HCT116 (cell line): ENCODE data around the gene PVALEF. TPM values are rescaled to one million over a fixed set of nuclear protein-coding genes. Genes with fewer than 3 reads are reported as not detected.

Experiments
- ATAC-seq: fragments of 200-7000 bp; cut with Tn5 transposase; 2 replicates; pipeline ENCODE4 v1.9.1; 2020; ENCODE audit warnings: mild to moderate bottlenecking, moderate library complexity
- BruUV-seq: library from RNA; stranded (reverse); fragments of 400-500 nt; replicated peaks from 2 replicates; lab custom pipeline; 2021; lab: Mats Ljungman, UMichigan
- CTCF ChIA-PET: fragments of 300-600 bp; sonication (Branson Sonifier 250); formaldehyde crosslinking; loops from one replicate; lab custom pipeline; 2021; ENCODE audit warnings: antibody characterized with exemption; lab: Charles Lee
- POLR2A ChIA-PET: fragments of 300-600, 350-600 bp; sonication (Branson Sonifier 250); formaldehyde crosslinking; loops from one replicate; lab custom pipeline; 2021; ENCODE audit warnings: antibody characterized with exemption; lab: Charles Lee
- RAD21 ChIA-PET, 2 experiments: fragments of 300-600 bp; sonication (Branson Sonifier 250); formaldehyde crosslinking; loops; one replicate each; lab custom pipeline; 2023; ENCODE audit warnings: low total read pairs in 2 of 2; ENCODE audit not compliant: uncharacterized antibody in 2 of 2, unreplicated experiment in 2 of 2, low non-redundant PET in 1 of 2; lab: Charles Lee
- DNase-seq: peaks from one replicate; pipeline ENCODE4 v3.0.0-alpha.2; 2010; ENCODE audit warnings: low read depth, low spot score
- H2AFZ ChIP-seq: fragments of 200-600 bp; shearing (Covaris generic), sonication (generic); 2 replicates; pipeline ENCODE4 v1.6.1; 2017; ENCODE audit warnings: low read depth, mixed run types, mixed read lengths, antibody characterized with exemption, low read length; ENCODE audit not compliant: poor library complexity, severe bottlenecking
- H3K27ac ChIP-seq: 2 replicates; pipeline ENCODE4 v1.5.1; 2012; ENCODE audit warnings: low read depth, low read length
- H3K27me3 ChIP-seq: fragments of 200-600 bp; sonication (generic); 2 replicates; pipeline ENCODE4 v1.6.1; 2016; ENCODE audit warnings: mixed run types, low read length, mixed read lengths; ENCODE audit not compliant: insufficient read depth
- H3K36me3 ChIP-seq, 2 experiments: fragments of 200-500 bp in 1 of 2; fragments of 200-600 bp in 1 of 2; sonication (Bioruptor generic) in 1 of 2; sonication (generic) in 1 of 2; 2 replicates each; pipeline versions ENCODE4 v1.5.1 to v1.6.1; 2014 to 2016; ENCODE audit warnings: low read length in 2 of 2, inconsistent platforms in 1 of 2, mixed read lengths in 1 of 2, mixed run types in 1 of 2; ENCODE audit not compliant: insufficient read depth in 2 of 2, control insufficient read depth in 1 of 2
- H3K4me1 ChIP-seq, 2 experiments: fragments of 200-600 bp in 1 of 2; sonication (generic) in 1 of 2; 2 replicates each; pipeline versions ENCODE4 v1.5.1 to v1.6.1; 2012 to 2017; ENCODE audit warnings: low read length in 2 of 2, inconsistent platforms in 1 of 2, mild to moderate bottlenecking in 1 of 2, mixed read lengths in 1 of 2, mixed run types in 1 of 2, moderate library complexity in 1 of 2; ENCODE audit not compliant: insufficient read depth in 2 of 2, control insufficient read depth in 1 of 2
- H3K4me2 ChIP-seq: fragments of 200-600 bp; sonication (generic); 2 replicates; pipeline ENCODE4 v1.6.1; 2017; ENCODE audit warnings: mixed run types, low read length, mixed read lengths
- H3K4me3 ChIP-seq, 2 experiments: fragments of 200-600 bp in 1 of 2; sonication (generic) in 1 of 2; replicated peaks in 1 of 2; 2 replicates each; pipeline ENCODE4 v1.5.1; 2011 to 2016; ENCODE audit warnings: low read length in 2 of 2, control low read depth in 1 of 2, low read depth in 1 of 2, mild to moderate bottlenecking in 1 of 2, mixed read lengths in 1 of 2, mixed run types in 1 of 2
- H3K79me2 ChIP-seq: fragments of 200-600 bp; sonication (generic); 2 replicates; pipeline ENCODE4 v1.6.1; 2017; ENCODE audit warnings: mild to moderate bottlenecking, mixed run types, low read length, moderate library complexity, mixed read lengths; ENCODE audit not compliant: insufficient read depth
- H3K9ac ChIP-seq: fragments of 200-600 bp; sonication (generic); 2 replicates; pipeline ENCODE4 v1.6.1; 2016; ENCODE audit warnings: low read length, mixed read lengths
- H3K9me2 ChIP-seq: fragments of 200-600 bp; sonication (generic), shearing (Covaris generic); 2 replicates; pipeline ENCODE4 v1.6.1; 2017; ENCODE audit warnings: mixed run types, mild to moderate bottlenecking, moderate library complexity; ENCODE audit not compliant: insufficient read depth
- H3K9me3 ChIP-seq, 2 experiments: fragments of 200-500 bp in 1 of 2; fragments of 200-600 bp in 1 of 2; sonication (Bioruptor generic) in 1 of 2; sonication (generic) in 1 of 2; 2 replicates each; pipeline ENCODE4 v1.6.1; 2014 to 2017; ENCODE audit warnings: low read length in 2 of 2, mixed read lengths in 2 of 2, inconsistent platforms in 1 of 2, low read depth in 1 of 2, mild to moderate bottlenecking in 1 of 2, mixed run types in 1 of 2, moderate library complexity in 1 of 2; ENCODE audit not compliant: control insufficient read depth in 1 of 2, insufficient read depth in 1 of 2
- H4K20me1 ChIP-seq: fragments of 200-600 bp; sonication (generic), shearing (Covaris generic); 2 replicates; pipeline ENCODE4 v1.6.1; 2017; ENCODE audit warnings: mixed run types, mild to moderate bottlenecking, moderate library complexity; ENCODE audit not compliant: insufficient read depth
- ELF1 ChIP-seq: IDR thresholded peaks from 2 replicates; pipeline ENCODE4 v1.6.1; 2012; ENCODE audit warnings: low read depth, borderline replicate concordance
- EZH2 ChIP-seq: fragments of 200-600 bp; sonication (generic); IDR thresholded peaks from 2 replicates; pipeline ENCODE4 v1.6.1; 2017; ENCODE audit warnings: antibody characterized with exemption, mixed run types
- JUND ChIP-seq: IDR thresholded peaks from 2 replicates; pipeline ENCODE4 v1.6.1; 2012
- POLR2AphosphoS5 ChIP-seq: IDR thresholded peaks from 2 replicates; pipeline ENCODE4 v1.6.1; 2011; ENCODE audit warnings: mild to moderate bottlenecking, low read depth, low read length, moderate library complexity
- SP1 ChIP-seq: IDR thresholded peaks from 2 replicates; pipeline ENCODE4 v1.6.1; 2012; ENCODE audit warnings: low read depth
- TCF7L2 ChIP-seq: IDR thresholded peaks from 2 replicates; pipeline ENCODE4 v1.7.0; 2011; ENCODE audit warnings: borderline replicate concordance, inconsistent platforms; ENCODE audit not compliant: insufficient read depth, insufficient read length; ENCODE audit errors: extremely low read depth
- YY1 ChIP-seq: IDR thresholded peaks from 2 replicates; pipeline ENCODE4 v1.6.1; 2011; ENCODE audit warnings: low read length, low read depth, moderate library complexity, mild to moderate bottlenecking; ENCODE audit not compliant: insufficient replicate concordance; ENCODE audit errors: extremely low read depth
- ZFX ChIP-seq: fragments of 450-650 bp; IDR thresholded peaks from 2 replicates; pipeline ENCODE4 v1.6.1; 2017
- intact Hi-C: fragments of 100-400 bp; cut with micrococcal nuclease; formaldehyde crosslinking; loops from 2 replicates; pipeline ENCODE4 v1.10.0; 2022
- total RNA-seq: library from RNA; stranded (reverse); gene quantifications from one replicate; pipeline ENCODE4 v1.2.1, GENCODE V29; 2021; ENCODE audit not compliant: unreplicated experiment
- TF ChIP-seq, protein P1 (sequence below), 3 experiments: fragments of 200-600 bp in 1 of 3; sonication (generic) in 1 of 3; IDR thresholded peaks in 2 of 3; conservative IDR thresholded peaks in 1 of 3; 2 replicates each; pipeline ENCODE4 v1.5.1; 2012 to 2017; ENCODE audit warnings: low read depth in 2 of 3, low read length in 2 of 3, antibody characterized with exemption in 1 of 3, borderline replicate concordance in 1 of 3, control low read depth in 1 of 3, mild to moderate bottlenecking in 1 of 3, mixed read lengths in 1 of 3, mixed run types in 1 of 3, moderate library complexity in 1 of 3; ENCODE audit not compliant: insufficient read depth in 1 of 3
- TF ChIP-seq, protein P2 (sequence below): IDR thresholded peaks from 2 replicates; pipeline ENCODE4 v1.6.1; 2012
- TF ChIP-seq, protein P3 (sequence below): IDR thresholded peaks from 2 replicates; pipeline ENCODE4 v1.6.1; 2012; ENCODE audit warnings: low read depth
- TF ChIP-seq, protein P4 (sequence below): IDR thresholded peaks from 2 replicates; pipeline ENCODE4 v1.6.1; 2011; ENCODE audit warnings: mild to moderate bottlenecking, low read length, moderate library complexity; ENCODE audit not compliant: insufficient replicate concordance; ENCODE audit errors: extremely low read depth

The PVALEF gene
- total RNA-seq, 1 experiment from 2014 or later, result not detected

DNA sequence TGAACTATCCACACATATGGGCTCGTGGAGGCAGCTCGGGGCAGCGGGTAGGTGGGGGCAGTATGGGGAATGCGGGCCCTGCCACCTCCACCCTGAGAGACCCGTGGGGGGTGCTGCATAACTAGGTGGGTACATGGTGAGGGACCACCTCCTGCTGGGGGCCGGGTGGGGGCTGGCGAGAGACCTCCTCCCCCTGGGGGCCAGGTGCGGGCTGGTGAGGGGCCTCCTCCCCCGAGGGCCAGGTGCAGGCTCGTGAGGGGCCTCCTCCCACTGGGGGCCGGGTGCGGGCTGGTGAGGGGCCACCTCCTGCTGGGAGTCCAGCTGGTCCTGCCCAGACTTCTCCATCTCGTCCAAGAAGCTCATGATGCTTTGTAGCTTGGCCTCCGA, 32.1 kb downstream of the PVALEF start:
- DNase-seq (no peak), ATAC-seq (no peak)
- intact Hi-C loops, result no loop called here
- H3K9ac ChIP-seq, result no peak overlapping the region
- RAD21 ChIA-PET, result no interaction called here
- BruUV-seq, result no TSS peak
- peaks cover 0 to 8% of the 10 kb centered on the region in 2 experiments; a peak in 1 of 4 replicates for H3K4me1 ChIP-seq
- no peaks in the 10 kb centered on the region for H4K20me1 ChIP-seq
- H3K79me2 ChIP-seq, result no peaks in the 10 kb centered on the region
- CTCF ChIA-PET, result interaction anchor here (0.9 kb wide), 1 partner anchor 55 kb away, joined by 3 read pairs; no protein-coding TSS in a partner anchor
- no peak overlapping the region for H3K4me3 ChIP-seq
- no peak overlapping the region for H3K27ac ChIP-seq
- no peak overlapping the region for H3K4me2 ChIP-seq
- peaks cover 3 to 5% of the 10 kb centered on the region in 2 experiments for H3K36me3 ChIP-seq
- H3K27me3 ChIP-seq, result no peaks in the 10 kb centered on the region
- no peaks in the 10 kb centered on the region for H3K9me3 ChIP-seq
- H3K9me2 ChIP-seq, result no peaks in the 10 kb centered on the region
- no peak for TF ChIP-seq ZFX
- TF ChIP-seq JUND, result no peak
- TF ChIP-seq, protein P1, sequence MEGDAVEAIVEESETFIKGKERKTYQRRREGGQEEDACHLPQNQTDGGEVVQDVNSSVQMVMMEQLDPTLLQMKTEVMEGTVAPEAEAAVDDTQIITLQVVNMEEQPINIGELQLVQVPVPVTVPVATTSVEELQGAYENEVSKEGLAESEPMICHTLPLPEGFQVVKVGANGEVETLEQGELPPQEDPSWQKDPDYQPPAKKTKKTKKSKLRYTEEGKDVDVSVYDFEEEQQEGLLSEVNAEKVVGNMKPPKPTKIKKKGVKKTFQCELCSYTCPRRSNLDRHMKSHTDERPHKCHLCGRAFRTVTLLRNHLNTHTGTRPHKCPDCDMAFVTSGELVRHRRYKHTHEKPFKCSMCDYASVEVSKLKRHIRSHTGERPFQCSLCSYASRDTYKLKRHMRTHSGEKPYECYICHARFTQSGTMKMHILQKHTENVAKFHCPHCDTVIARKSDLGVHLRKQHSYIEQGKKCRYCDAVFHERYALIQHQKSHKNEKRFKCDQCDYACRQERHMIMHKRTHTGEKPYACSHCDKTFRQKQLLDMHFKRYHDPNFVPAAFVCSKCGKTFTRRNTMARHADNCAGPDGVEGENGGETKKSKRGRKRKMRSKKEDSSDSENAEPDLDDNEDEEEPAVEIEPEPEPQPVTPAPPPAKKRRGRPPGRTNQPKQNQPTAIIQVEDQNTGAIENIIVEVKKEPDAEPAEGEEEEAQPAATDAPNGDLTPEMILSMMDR (IDR thresholded peaks at IDR 0.05 in 2 of 3, conservative IDR thresholded peaks at IDR 0.05 in 1 of 3; ENCODE audit: borderline replicate concordance in 1 of 3, insufficient read depth in 1 of 3, low read depth in 2 of 3, low read length in 2 of 3), result no peak
- no peak for TF ChIP-seq TCF7L2
- TF ChIP-seq, protein P2, sequence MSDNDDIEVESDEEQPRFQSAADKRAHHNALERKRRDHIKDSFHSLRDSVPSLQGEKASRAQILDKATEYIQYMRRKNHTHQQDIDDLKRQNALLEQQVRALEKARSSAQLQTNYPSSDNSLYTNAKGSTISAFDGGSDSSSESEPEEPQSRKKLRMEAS, result no peak
- no peak for TF ChIP-seq ELF1
- no peak for TF ChIP-seq YY1
- TF ChIP-seq POLR2AphosphoS5, result no peak
- no peak for TF ChIP-seq SP1
- TF ChIP-seq, protein P3, sequence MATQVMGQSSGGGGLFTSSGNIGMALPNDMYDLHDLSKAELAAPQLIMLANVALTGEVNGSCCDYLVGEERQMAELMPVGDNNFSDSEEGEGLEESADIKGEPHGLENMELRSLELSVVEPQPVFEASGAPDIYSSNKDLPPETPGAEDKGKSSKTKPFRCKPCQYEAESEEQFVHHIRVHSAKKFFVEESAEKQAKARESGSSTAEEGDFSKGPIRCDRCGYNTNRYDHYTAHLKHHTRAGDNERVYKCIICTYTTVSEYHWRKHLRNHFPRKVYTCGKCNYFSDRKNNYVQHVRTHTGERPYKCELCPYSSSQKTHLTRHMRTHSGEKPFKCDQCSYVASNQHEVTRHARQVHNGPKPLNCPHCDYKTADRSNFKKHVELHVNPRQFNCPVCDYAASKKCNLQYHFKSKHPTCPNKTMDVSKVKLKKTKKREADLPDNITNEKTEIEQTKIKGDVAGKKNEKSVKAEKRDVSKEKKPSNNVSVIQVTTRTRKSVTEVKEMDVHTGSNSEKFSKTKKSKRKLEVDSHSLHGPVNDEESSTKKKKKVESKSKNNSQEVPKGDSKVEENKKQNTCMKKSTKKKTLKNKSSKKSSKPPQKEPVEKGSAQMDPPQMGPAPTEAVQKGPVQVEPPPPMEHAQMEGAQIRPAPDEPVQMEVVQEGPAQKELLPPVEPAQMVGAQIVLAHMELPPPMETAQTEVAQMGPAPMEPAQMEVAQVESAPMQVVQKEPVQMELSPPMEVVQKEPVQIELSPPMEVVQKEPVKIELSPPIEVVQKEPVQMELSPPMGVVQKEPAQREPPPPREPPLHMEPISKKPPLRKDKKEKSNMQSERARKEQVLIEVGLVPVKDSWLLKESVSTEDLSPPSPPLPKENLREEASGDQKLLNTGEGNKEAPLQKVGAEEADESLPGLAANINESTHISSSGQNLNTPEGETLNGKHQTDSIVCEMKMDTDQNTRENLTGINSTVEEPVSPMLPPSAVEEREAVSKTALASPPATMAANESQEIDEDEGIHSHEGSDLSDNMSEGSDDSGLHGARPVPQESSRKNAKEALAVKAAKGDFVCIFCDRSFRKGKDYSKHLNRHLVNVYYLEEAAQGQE, result no peak
- TF ChIP-seq, protein P4, sequence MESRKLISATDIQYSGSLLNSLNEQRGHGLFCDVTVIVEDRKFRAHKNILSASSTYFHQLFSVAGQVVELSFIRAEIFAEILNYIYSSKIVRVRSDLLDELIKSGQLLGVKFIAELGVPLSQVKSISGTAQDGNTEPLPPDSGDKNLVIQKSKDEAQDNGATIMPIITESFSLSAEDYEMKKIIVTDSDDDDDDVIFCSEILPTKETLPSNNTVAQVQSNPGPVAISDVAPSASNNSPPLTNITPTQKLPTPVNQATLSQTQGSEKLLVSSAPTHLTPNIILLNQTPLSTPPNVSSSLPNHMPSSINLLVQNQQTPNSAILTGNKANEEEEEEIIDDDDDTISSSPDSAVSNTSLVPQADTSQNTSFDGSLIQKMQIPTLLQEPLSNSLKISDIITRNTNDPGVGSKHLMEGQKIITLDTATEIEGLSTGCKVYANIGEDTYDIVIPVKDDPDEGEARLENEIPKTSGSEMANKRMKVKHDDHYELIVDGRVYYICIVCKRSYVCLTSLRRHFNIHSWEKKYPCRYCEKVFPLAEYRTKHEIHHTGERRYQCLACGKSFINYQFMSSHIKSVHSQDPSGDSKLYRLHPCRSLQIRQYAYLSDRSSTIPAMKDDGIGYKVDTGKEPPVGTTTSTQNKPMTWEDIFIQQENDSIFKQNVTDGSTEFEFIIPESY, result no peak
- no peak for TF ChIP-seq EZH2
- no peak overlapping the region for H2AFZ ChIP-seq
- POLR2A ChIA-PET, result no interaction called here
